WTC11 (cell line): ENCODE measurements around the gene UROC1. TPM values are rescaled to one million over a fixed set of nuclear protein-coding genes. Genes with fewer than 3 reads are reported as not detected.
A peak's percentile ranks its signal among the peaks of the same experiment; 100 is the strongest.

Source experiments
- ATAC-seq: fragments of 200-7000 bp; cut with Tn5 transposase; 2 replicates; pipeline ENCODE4 v1.10.0; 2021; ENCODE audit warnings: mild to moderate bottlenecking, moderate library complexity
- CTCF ChIA-PET: fragments of 300-600 bp; sonication (Branson Sonifier 250); formaldehyde crosslinking; loops from one replicate; lab custom pipeline; 2021; ENCODE audit warnings: antibody characterized with exemption; lab: Charles Lee
- POLR2A ChIA-PET: fragments of 350-600 bp; sonication (Branson Sonifier 250); formaldehyde crosslinking; loops from one replicate; lab custom pipeline; 2021; ENCODE audit warnings: antibody characterized with exemption; lab: Charles Lee
- DNase-seq: peaks from one replicate; pipeline ENCODE4 v3.0.0; 2021; ENCODE audit warnings: low spot score
- H3K27ac Mint-ChIP-seq: 2 replicates; pipeline ENCODE4 v1.8.0; 2021; ENCODE audit warnings: mixed read lengths
- H3K27me3 Mint-ChIP-seq: 2 replicates; pipeline ENCODE4 v1.8.0; 2021; ENCODE audit warnings: low read depth, mild to moderate bottlenecking, moderate library complexity, mixed read lengths
- H3K36me3 Mint-ChIP-seq: 2 replicates; pipeline ENCODE4 v1.8.0; 2021; ENCODE audit warnings: mixed read lengths
- H3K4me1 Mint-ChIP-seq: 2 replicates; pipeline ENCODE4 v1.8.0; 2022; ENCODE audit warnings: mixed read lengths
- H3K4me3 Mint-ChIP-seq: 2 replicates; pipeline ENCODE4 v1.8.0; 2021; ENCODE audit warnings: mild to moderate bottlenecking, moderate library complexity, mixed read lengths
- H3K9me3 Mint-ChIP-seq: 2 replicates; pipeline ENCODE4 v1.8.0; 2021; ENCODE audit warnings: mixed read lengths
- EMX1 ChIP-seq: fragments of 250-450 bp; sonication (Bioruptor Pico); IDR thresholded peaks from 2 replicates; pipeline ENCODE4 v1.8.0; 2021; ENCODE audit warnings: mild to moderate bottlenecking
- FOXP1 ChIP-seq: sonication (generic); formaldehyde crosslinking; IDR thresholded peaks from 2 replicates; pipeline ENCODE4 v1.8.0; 2022; ENCODE audit warnings: missing genetic modification reagents, mild to moderate bottlenecking, moderate library complexity, borderline replicate concordance
- GTF2I ChIP-seq: fragments of 250-450 bp; sonication (Bioruptor Pico); conservative IDR thresholded peaks from 2 replicates; pipeline ENCODE4 v1.4.0; 2021; ENCODE audit warnings: mild to moderate bottlenecking
- JUN ChIP-seq: sonication (generic); formaldehyde crosslinking; IDR thresholded peaks from 2 replicates; pipeline ENCODE4 v1.8.0; 2023; ENCODE audit warnings: mild to moderate bottlenecking, missing genetic modification reagents
- MYBL2 ChIP-seq: sonication (generic); formaldehyde crosslinking; IDR thresholded peaks from 2 replicates; pipeline ENCODE4 v1.8.1; 2023; ENCODE audit warnings: mild to moderate bottlenecking, moderate library complexity, missing genetic modification reagents
- NFE2L1 ChIP-seq: sonication (generic); formaldehyde crosslinking; IDR thresholded peaks from 2 replicates; pipeline ENCODE4 v1.8.1; 2023; ENCODE audit warnings: missing genetic modification reagents
- TCF7 ChIP-seq: sonication (generic); formaldehyde crosslinking; IDR thresholded peaks from 2 replicates; pipeline ENCODE4 v1.8.0; 2022; ENCODE audit warnings: mild to moderate bottlenecking, low read depth, missing genetic modification reagents, moderate library complexity
- ZNF219 ChIP-seq: sonication (generic); formaldehyde crosslinking; IDR thresholded peaks from 2 replicates; pipeline ENCODE4 v1.8.0; 2023; ENCODE audit warnings: missing genetic modification reagents, mild to moderate bottlenecking, borderline replicate concordance
- ZNF671 ChIP-seq: fragments of 250-450 bp; sonication (Bioruptor Pico); IDR thresholded peaks from 2 replicates; pipeline ENCODE4 v1.8.0; 2021; ENCODE audit warnings: mild to moderate bottlenecking
- total RNA-seq: library from RNA; stranded (reverse); gene quantifications from 3 replicates; pipeline ENCODE4 v1.2.3, GENCODE V29; 2021
- TF ChIP-seq, protein P1 (sequence below): sonication (generic); formaldehyde crosslinking; IDR thresholded peaks from 2 replicates; pipeline ENCODE4 v1.8.0; 2023; ENCODE audit warnings: missing genetic modification reagents
- TF ChIP-seq, protein P2 (sequence below): sonication (generic); formaldehyde crosslinking; IDR thresholded peaks from 2 replicates; pipeline ENCODE4 v1.8.0; 2022; ENCODE audit warnings: mild to moderate bottlenecking, missing genetic modification reagents
- TF ChIP-seq, protein P3 (sequence below): sonication (generic); formaldehyde crosslinking; IDR thresholded peaks from 2 replicates; pipeline ENCODE4 v1.8.0; 2023; ENCODE audit warnings: mild to moderate bottlenecking, missing genetic modification reagents
- TF ChIP-seq, protein P4 (sequence below): sonication (generic); formaldehyde crosslinking; IDR thresholded peaks from 2 replicates; pipeline ENCODE4 v1.8.0; 2022; ENCODE audit warnings: mild to moderate bottlenecking, missing genetic modification reagents
- TF ChIP-seq, protein P5 (sequence below): fragments of 250-450 bp; sonication (Bioruptor Pico); IDR thresholded peaks from 2 replicates; pipeline ENCODE4 v1.9.0; 2021; ENCODE audit warnings: mild to moderate bottlenecking
- TF ChIP-seq, protein P6 (sequence below): sonication (generic); formaldehyde crosslinking; conservative IDR thresholded peaks from 2 replicates; pipeline ENCODE4 v1.8.1; 2022; ENCODE audit warnings: mild to moderate bottlenecking, missing genetic modification reagents
- TF ChIP-seq, protein P7 (sequence below): sonication (generic); formaldehyde crosslinking; conservative IDR thresholded peaks from 2 replicates; pipeline ENCODE4 v1.8.1; 2023; ENCODE audit warnings: mild to moderate bottlenecking, low read depth, missing genetic modification reagents, moderate library complexity
- TF ChIP-seq, protein P8 (sequence below): sonication (generic); formaldehyde crosslinking; IDR thresholded peaks from 2 replicates; pipeline ENCODE4 v1.8.1; 2022; ENCODE audit warnings: low read depth, mild to moderate bottlenecking, moderate library complexity, missing genetic modification reagents, borderline replicate concordance
- TF ChIP-seq, protein P9 (sequence below): sonication (generic); formaldehyde crosslinking; IDR thresholded peaks from 2 replicates; pipeline ENCODE4 v1.8.1; 2023; ENCODE audit warnings: mild to moderate bottlenecking, missing genetic modification reagents
- TF ChIP-seq, protein P10 (sequence below): sonication (generic); formaldehyde crosslinking; IDR thresholded peaks from 2 replicates; pipeline ENCODE4 v1.8.0; 2022; ENCODE audit warnings: missing genetic modification reagents

UROC1 gene
- total RNA-seq, 1 experiment from 2014 or later: not detected

DNA sequence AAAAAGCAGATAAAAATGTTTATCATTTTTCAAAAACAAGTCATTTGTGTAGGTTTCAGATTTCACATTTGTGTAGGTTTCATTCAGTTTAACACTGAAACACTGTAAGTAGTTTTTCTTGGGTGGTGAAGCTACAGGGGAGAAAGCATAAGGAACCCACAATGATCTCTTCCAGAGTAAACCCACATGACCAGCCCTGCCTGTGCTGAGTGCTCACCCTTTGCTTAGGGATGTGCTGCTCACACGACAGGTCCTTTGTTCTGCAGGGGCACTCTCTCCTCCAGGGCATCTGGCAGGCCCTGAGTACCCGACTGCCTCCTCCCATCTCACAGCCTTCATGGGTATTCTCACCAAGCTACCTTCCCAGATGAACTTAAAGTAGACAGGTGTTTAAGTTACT, 70.8 kb downstream of the UROC1 start:
- H3K27me3 Mint-ChIP-seq: no peaks in the 10 kb centered on the region
- H3K36me3 Mint-ChIP-seq: peaks cover 11% of the 10 kb centered on the region
- H3K4me3 Mint-ChIP-seq: no peak overlapping the region
- ATAC-seq (peak; percentile 59), DNase-seq (no peak)
- POLR2A ChIA-PET: no interaction called here
- CTCF ChIA-PET: interaction anchor here (0.6 to 1.5 kb wide), 6 partner anchors 97 to 1102 kb away, joined by 3 to 4 read pairs (median 3); no protein-coding TSS in a partner anchor
- peaks cover 25% of the 10 kb centered on the region for H3K4me1 Mint-ChIP-seq
- TF ChIP-seq, protein P1, sequence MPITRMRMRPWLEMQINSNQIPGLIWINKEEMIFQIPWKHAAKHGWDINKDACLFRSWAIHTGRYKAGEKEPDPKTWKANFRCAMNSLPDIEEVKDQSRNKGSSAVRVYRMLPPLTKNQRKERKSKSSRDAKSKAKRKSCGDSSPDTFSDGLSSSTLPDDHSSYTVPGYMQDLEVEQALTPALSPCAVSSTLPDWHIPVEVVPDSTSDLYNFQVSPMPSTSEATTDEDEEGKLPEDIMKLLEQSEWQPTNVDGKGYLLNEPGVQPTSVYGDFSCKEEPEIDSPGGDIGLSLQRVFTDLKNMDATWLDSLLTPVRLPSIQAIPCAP (CRISPR knock-in tag): no peak
- TF ChIP-seq, protein P2, sequence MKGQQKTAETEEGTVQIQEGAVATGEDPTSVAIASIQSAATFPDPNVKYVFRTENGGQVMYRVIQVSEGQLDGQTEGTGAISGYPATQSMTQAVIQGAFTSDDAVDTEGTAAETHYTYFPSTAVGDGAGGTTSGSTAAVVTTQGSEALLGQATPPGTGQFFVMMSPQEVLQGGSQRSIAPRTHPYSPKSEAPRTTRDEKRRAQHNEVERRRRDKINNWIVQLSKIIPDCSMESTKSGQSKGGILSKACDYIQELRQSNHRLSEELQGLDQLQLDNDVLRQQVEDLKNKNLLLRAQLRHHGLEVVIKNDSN (CRISPR knock-in tag): no peak
- TF ChIP-seq GTF2I (CRISPR knock-in tag) (no peak), NFE2L1 (CRISPR knock-in tag) (no peak), JUN (CRISPR knock-in tag) (no peak), MYBL2 (CRISPR knock-in tag) (no peak), FOXP1 (CRISPR knock-in tag) (no peak), ZNF219 (CRISPR knock-in tag) (no peak), EMX1 (CRISPR knock-in tag) (no peak), ZNF671 (no peak), TCF7 (CRISPR knock-in tag) (no peak)
- TF ChIP-seq, protein P3, sequence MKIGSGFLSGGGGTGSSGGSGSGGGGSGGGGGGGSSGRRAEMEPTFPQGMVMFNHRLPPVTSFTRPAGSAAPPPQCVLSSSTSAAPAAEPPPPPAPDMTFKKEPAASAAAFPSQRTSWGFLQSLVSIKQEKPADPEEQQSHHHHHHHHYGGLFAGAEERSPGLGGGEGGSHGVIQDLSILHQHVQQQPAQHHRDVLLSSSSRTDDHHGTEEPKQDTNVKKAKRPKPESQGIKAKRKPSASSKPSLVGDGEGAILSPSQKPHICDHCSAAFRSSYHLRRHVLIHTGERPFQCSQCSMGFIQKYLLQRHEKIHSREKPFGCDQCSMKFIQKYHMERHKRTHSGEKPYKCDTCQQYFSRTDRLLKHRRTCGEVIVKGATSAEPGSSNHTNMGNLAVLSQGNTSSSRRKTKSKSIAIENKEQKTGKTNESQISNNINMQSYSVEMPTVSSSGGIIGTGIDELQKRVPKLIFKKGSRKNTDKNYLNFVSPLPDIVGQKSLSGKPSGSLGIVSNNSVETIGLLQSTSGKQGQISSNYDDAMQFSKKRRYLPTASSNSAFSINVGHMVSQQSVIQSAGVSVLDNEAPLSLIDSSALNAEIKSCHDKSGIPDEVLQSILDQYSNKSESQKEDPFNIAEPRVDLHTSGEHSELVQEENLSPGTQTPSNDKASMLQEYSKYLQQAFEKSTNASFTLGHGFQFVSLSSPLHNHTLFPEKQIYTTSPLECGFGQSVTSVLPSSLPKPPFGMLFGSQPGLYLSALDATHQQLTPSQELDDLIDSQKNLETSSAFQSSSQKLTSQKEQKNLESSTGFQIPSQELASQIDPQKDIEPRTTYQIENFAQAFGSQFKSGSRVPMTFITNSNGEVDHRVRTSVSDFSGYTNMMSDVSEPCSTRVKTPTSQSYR (CRISPR knock-in tag): no peak
- TF ChIP-seq, protein P4, sequence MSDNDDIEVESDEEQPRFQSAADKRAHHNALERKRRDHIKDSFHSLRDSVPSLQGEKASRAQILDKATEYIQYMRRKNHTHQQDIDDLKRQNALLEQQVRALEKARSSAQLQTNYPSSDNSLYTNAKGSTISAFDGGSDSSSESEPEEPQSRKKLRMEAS (CRISPR knock-in tag): no peak
- TF ChIP-seq, protein P5, sequence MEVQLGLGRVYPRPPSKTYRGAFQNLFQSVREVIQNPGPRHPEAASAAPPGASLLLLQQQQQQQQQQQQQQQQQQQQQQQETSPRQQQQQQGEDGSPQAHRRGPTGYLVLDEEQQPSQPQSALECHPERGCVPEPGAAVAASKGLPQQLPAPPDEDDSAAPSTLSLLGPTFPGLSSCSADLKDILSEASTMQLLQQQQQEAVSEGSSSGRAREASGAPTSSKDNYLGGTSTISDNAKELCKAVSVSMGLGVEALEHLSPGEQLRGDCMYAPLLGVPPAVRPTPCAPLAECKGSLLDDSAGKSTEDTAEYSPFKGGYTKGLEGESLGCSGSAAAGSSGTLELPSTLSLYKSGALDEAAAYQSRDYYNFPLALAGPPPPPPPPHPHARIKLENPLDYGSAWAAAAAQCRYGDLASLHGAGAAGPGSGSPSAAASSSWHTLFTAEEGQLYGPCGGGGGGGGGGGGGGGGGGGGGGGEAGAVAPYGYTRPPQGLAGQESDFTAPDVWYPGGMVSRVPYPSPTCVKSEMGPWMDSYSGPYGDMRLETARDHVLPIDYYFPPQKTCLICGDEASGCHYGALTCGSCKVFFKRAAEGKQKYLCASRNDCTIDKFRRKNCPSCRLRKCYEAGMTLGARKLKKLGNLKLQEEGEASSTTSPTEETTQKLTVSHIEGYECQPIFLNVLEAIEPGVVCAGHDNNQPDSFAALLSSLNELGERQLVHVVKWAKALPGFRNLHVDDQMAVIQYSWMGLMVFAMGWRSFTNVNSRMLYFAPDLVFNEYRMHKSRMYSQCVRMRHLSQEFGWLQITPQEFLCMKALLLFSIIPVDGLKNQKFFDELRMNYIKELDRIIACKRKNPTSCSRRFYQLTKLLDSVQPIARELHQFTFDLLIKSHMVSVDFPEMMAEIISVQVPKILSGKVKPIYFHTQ (CRISPR knock-in tag): no peak
- TF ChIP-seq, protein P6, sequence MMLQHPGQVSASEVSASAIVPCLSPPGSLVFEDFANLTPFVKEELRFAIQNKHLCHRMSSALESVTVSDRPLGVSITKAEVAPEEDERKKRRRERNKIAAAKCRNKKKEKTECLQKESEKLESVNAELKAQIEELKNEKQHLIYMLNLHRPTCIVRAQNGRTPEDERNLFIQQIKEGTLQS (CRISPR knock-in tag): no peak
- TF ChIP-seq, protein P7, sequence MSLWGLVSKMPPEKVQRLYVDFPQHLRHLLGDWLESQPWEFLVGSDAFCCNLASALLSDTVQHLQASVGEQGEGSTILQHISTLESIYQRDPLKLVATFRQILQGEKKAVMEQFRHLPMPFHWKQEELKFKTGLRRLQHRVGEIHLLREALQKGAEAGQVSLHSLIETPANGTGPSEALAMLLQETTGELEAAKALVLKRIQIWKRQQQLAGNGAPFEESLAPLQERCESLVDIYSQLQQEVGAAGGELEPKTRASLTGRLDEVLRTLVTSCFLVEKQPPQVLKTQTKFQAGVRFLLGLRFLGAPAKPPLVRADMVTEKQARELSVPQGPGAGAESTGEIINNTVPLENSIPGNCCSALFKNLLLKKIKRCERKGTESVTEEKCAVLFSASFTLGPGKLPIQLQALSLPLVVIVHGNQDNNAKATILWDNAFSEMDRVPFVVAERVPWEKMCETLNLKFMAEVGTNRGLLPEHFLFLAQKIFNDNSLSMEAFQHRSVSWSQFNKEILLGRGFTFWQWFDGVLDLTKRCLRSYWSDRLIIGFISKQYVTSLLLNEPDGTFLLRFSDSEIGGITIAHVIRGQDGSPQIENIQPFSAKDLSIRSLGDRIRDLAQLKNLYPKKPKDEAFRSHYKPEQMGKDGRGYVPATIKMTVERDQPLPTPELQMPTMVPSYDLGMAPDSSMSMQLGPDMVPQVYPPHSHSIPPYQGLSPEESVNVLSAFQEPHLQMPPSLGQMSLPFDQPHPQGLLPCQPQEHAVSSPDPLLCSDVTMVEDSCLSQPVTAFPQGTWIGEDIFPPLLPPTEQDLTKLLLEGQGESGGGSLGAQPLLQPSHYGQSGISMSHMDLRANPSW: no peak
- TF ChIP-seq, protein P8, sequence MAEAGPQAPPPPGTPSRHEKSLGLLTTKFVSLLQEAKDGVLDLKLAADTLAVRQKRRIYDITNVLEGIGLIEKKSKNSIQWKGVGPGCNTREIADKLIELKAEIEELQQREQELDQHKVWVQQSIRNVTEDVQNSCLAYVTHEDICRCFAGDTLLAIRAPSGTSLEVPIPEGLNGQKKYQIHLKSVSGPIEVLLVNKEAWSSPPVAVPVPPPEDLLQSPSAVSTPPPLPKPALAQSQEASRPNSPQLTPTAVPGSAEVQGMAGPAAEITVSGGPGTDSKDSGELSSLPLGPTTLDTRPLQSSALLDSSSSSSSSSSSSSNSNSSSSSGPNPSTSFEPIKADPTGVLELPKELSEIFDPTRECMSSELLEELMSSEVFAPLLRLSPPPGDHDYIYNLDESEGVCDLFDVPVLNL (CRISPR knock-in tag): no peak
- TF ChIP-seq, protein P9, sequence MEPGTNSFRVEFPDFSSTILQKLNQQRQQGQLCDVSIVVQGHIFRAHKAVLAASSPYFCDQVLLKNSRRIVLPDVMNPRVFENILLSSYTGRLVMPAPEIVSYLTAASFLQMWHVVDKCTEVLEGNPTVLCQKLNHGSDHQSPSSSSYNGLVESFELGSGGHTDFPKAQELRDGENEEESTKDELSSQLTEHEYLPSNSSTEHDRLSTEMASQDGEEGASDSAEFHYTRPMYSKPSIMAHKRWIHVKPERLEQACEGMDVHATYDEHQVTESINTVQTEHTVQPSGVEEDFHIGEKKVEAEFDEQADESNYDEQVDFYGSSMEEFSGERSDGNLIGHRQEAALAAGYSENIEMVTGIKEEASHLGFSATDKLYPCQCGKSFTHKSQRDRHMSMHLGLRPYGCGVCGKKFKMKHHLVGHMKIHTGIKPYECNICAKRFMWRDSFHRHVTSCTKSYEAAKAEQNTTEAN: no peak
- TF ChIP-seq, protein P10, sequence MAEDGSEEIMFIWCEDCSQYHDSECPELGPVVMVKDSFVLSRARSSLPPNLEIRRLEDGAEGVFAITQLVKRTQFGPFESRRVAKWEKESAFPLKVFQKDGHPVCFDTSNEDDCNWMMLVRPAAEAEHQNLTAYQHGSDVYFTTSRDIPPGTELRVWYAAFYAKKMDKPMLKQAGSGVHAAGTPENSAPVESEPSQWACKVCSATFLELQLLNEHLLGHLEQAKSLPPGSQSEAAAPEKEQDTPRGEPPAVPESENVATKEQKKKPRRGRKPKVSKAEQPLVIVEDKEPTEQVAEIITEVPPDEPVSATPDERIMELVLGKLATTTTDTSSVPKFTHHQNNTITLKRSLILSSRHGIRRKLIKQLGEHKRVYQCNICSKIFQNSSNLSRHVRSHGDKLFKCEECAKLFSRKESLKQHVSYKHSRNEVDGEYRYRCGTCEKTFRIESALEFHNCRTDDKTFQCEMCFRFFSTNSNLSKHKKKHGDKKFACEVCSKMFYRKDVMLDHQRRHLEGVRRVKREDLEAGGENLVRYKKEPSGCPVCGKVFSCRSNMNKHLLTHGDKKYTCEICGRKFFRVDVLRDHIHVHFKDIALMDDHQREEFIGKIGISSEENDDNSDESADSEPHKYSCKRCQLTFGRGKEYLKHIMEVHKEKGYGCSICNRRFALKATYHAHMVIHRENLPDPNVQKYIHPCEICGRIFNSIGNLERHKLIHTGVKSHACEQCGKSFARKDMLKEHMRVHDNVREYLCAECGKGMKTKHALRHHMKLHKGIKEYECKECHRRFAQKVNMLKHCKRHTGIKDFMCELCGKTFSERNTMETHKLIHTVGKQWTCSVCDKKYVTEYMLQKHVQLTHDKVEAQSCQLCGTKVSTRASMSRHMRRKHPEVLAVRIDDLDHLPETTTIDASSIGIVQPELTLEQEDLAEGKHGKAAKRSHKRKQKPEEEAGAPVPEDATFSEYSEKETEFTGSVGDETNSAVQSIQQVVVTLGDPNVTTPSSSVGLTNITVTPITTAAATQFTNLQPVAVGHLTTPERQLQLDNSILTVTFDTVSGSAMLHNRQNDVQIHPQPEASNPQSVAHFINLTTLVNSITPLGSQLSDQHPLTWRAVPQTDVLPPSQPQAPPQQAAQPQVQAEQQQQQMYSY (CRISPR knock-in tag): no peak
- H3K9me3 Mint-ChIP-seq: no peaks in the 10 kb centered on the region
- H3K27ac Mint-ChIP-seq: no peak overlapping the region
